GM23248 (cell line): Measurements from ENCODE around the gene BARHL1. TPM values are rescaled to one million over a fixed set of nuclear protein-coding genes. Genes with fewer than 3 reads are reported as not detected.

Source experiments
- DNase-seq: peaks from one replicate; pipeline ENCODE4 v3.0.0-alpha.2; 2015
- H2AFZ ChIP-seq: fragments of 200-600 bp; sonication (generic); 2 replicates; pipeline ENCODE4 v1.6.1; 2016; ENCODE audit warnings: antibody characterized with exemption
- H3F3A ChIP-seq: fragments of 200-600 bp; sonication (generic); 2 replicates; pipeline ENCODE4 v1.6.1; 2016; ENCODE audit warnings: mild to moderate bottlenecking, antibody characterized with exemption, mixed run types; ENCODE audit not compliant: insufficient read depth
- H3K27ac ChIP-seq: fragments of 200-600 bp; sonication (generic); 2 replicates; pipeline ENCODE4 v1.5.1; 2016; ENCODE audit warnings: mild to moderate bottlenecking
- H3K27me3 ChIP-seq: fragments of 200-600 bp; sonication (generic); replicated peaks from 2 replicates; pipeline ENCODE4 v1.6.1; 2016; ENCODE audit warnings: mild to moderate bottlenecking; ENCODE audit not compliant: insufficient read depth
- H3K36me3 ChIP-seq: fragments of 200-600 bp; sonication (generic); 2 replicates; pipeline ENCODE4 v1.6.1; 2016; ENCODE audit warnings: low read depth, mild to moderate bottlenecking
- H3K4me1 ChIP-seq: fragments of 200-600 bp; sonication (generic); 2 replicates; pipeline ENCODE4 v1.6.1; 2016; ENCODE audit warnings: mild to moderate bottlenecking; ENCODE audit not compliant: insufficient read depth
- H3K4me2 ChIP-seq: fragments of 200-600 bp; sonication (generic); one replicate; pipeline ENCODE4 v1.6.1; 2016; ENCODE audit warnings: mild to moderate bottlenecking; ENCODE audit not compliant: unreplicated experiment
- H3K4me3 ChIP-seq: fragments of 200-600 bp; sonication (generic); 2 replicates; pipeline ENCODE4 v1.5.1; 2016; ENCODE audit warnings: mild to moderate bottlenecking
- H3K79me2 ChIP-seq: fragments of 200-600 bp; sonication (generic); 2 replicates; pipeline ENCODE4 v1.6.1; 2016; ENCODE audit warnings: mild to moderate bottlenecking; ENCODE audit not compliant: insufficient read depth
- H3K9ac ChIP-seq: fragments of 200-600 bp; sonication (generic); 2 replicates; pipeline ENCODE4 v1.6.1; 2016; ENCODE audit warnings: mild to moderate bottlenecking
- H3K9me2 ChIP-seq: fragments of 200-600 bp; sonication (generic); 2 replicates; pipeline ENCODE4 v1.6.1; 2016; ENCODE audit warnings: mixed run types, mild to moderate bottlenecking, moderate library complexity; ENCODE audit not compliant: insufficient read depth
- H3K9me3 ChIP-seq: fragments of 200-600 bp; sonication (generic); one replicate; pipeline ENCODE4 v1.6.1; 2017; ENCODE audit warnings: low read depth
- H4K20me1 ChIP-seq: fragments of 200-600 bp; sonication (generic); 2 replicates; pipeline ENCODE4 v1.6.0; 2016; ENCODE audit not compliant: insufficient read depth
- EZH2 ChIP-seq: fragments of 200-600 bp; sonication (generic); IDR thresholded peaks from 2 replicates; pipeline ENCODE4 v1.6.1; 2018; ENCODE audit warnings: antibody characterized with exemption, mild to moderate bottlenecking; ENCODE audit not compliant: insufficient read depth, poor library complexity, severe bottlenecking
- EZH2phosphoT487 ChIP-seq: fragments of 200-600 bp; sonication (generic); IDR thresholded peaks from 2 replicates; pipeline ENCODE4 v1.6.1; 2018; ENCODE audit warnings: antibody characterized with exemption, moderate library complexity, mild to moderate bottlenecking, low read depth; ENCODE audit not compliant: insufficient read depth
- WGBS, 2 experiments: methylation state at CpG; one replicate each; pipeline ENCODE4 v1.1.6; 2015 to 2017; ENCODE audit warnings: low lambda C conversion rate in 2 of 2, low coverage in 1 of 2; ENCODE audit errors: missing lambda C conversion rate in 2 of 2; 5-methylcytosine and 5-hydroxymethylcytosine counted together
- in situ Hi-C: fragments of 300-500 bp; cut with MboI; formaldehyde crosslinking; loops from 2 replicates; pipeline ENCODE4 v1.15.0; 2020
- polyA plus RNA-seq: library from polyadenylated mRNA; unstranded; fragments of >200 nt; fragmentation: Nextera tagmentation; extraction: Ambion mirVana; gene quantifications from 2 replicates; pipeline ENCODE4 v1.2.1, GENCODE V29; 2016
- total RNA-seq: library from RNA; depleted of rRNA; stranded (reverse); fragments of >200 nt; shearing (Covaris generic); gene quantifications from 2 replicates; pipeline ENCODE4 v1.2.3, GENCODE V29; 2014

BARHL1 gene
- total and polyA plus RNA-seq, 2 experiments from 2014 or later = not detected

GRCh38 chr9:132605387-132605786 is 23.0 kb downstream of the BARHL1 start:
- Histone ChIP-seq H2AFZ (no peak overlapping the region), H3K27me3 (no peaks in the 10 kb centered on the region), H3K27ac (no peak overlapping the region), H3K36me3 (peaks cover 11% of the 10 kb centered on the region; the same call in 1 of the 2 replicates), H3K9me2 (no peaks in the 10 kb centered on the region), H3K4me3 (no peak overlapping the region), H3K9ac (no peak overlapping the region), H3K4me2 (no peak overlapping the region), H3K9me3 (no peaks in the 10 kb centered on the region), H3K79me2 (no peaks in the 10 kb centered on the region), H4K20me1 (no peaks in the 10 kb centered on the region), H3F3A (peaks cover 14% of the 10 kb centered on the region), H3K4me1 (peaks cover 8% of the 10 kb centered on the region; the same call in 1 of the 2 replicates)
- WGBS, 2 experiments = 94 to 96% methylated on average over 6 of the region's 6 CpGs
- DNase-seq = no peak
- in situ Hi-C loops = no loop called here
- TF ChIP-seq EZH2phosphoT487 (no peak), EZH2 (no peak)

GRCh38 chr9:132606066-132606465 is 23.7 kb downstream of the BARHL1 start:
- H3K36me3 ChIP-seq = peaks cover 11% of the 10 kb centered on the region; the same call in 1 of the 2 replicates
- H3F3A ChIP-seq = peaks cover 21% of the 10 kb centered on the region
- H3K9me2 ChIP-seq = no peaks in the 10 kb centered on the region
- H2AFZ ChIP-seq = no peak overlapping the region
- no peak overlapping the region for H3K4me3 ChIP-seq
- no peak overlapping the region for H3K27ac ChIP-seq
- no peaks in the 10 kb centered on the region for H4K20me1 ChIP-seq
- no peak for TF ChIP-seq EZH2
- TF ChIP-seq EZH2phosphoT487 = no peak
- no peak for DNase-seq
- no peak overlapping the region for H3K9ac ChIP-seq
- WGBS, 2 experiments = 98% methylated on average over 6 of the region's 6 CpGs
- in situ Hi-C loops = no loop called here
- no peak overlapping the region for H3K4me2 ChIP-seq
- no peaks in the 10 kb centered on the region for H3K9me3 ChIP-seq
- peaks cover 8% of the 10 kb centered on the region; the same call in 1 of the 2 replicates for H3K4me1 ChIP-seq
- H3K79me2 ChIP-seq = no peaks in the 10 kb centered on the region
- H3K27me3 ChIP-seq = no peaks in the 10 kb centered on the region

- peaks cover 15% of the 10 kb centered on the region; the same call in 1 of the 2 replicates for H3K36me3 ChIP-seq
- H3K9ac ChIP-seq = no peak overlapping the region
- 95 to 98% methylated on average over 9 of the region's 9 CpGs for WGBS, 2 experiments
- peaks cover 8% of the 10 kb centered on the region; the same call in 1 of the 2 replicates for H3K4me1 ChIP-seq
- no peaks in the 10 kb centered on the region for H3K9me2 ChIP-seq
- peak overlapping the region; percentile 66 for H3K27ac ChIP-seq
- TF ChIP-seq EZH2phosphoT487 (no peak), EZH2 (no peak)
- in situ Hi-C loops = no loop called here
- H4K20me1 ChIP-seq = no peaks in the 10 kb centered on the region
- H3K4me2 ChIP-seq = no peak overlapping the region
- H2AFZ ChIP-seq = no peak overlapping the region
- H3K9me3 ChIP-seq = no peaks in the 10 kb centered on the region
- H3K79me2 ChIP-seq = no peaks in the 10 kb centered on the region
- H3F3A ChIP-seq = peaks cover 22% of the 10 kb centered on the region
- no peak overlapping the region for H3K4me3 ChIP-seq
- no peaks in the 10 kb centered on the region for H3K27me3 ChIP-seq
- DNase-seq = no peak
These were observed 26.8 kb downstream of the BARHL1 start for GRCh38 chr9:132609184-132609583.

- H3K4me1 ChIP-seq = peaks cover 8% of the 10 kb centered on the region; the same call in 1 of the 2 replicates
- peak overlapping the region; percentile 32; the same call in 1 of the 2 replicates for H3K9ac ChIP-seq
- H3F3A ChIP-seq = peaks cover 22% of the 10 kb centered on the region
- H3K9me3 ChIP-seq = no peaks in the 10 kb centered on the region
- TF ChIP-seq EZH2 (no peak), EZH2phosphoT487 (no peak)
- no peaks in the 10 kb centered on the region for H3K9me2 ChIP-seq
- H3K4me3 ChIP-seq = no peak overlapping the region
- peak; percentile 96 for DNase-seq
- H4K20me1 ChIP-seq = no peaks in the 10 kb centered on the region
- H3K27me3 ChIP-seq = no peaks in the 10 kb centered on the region
- no peak overlapping the region for H3K4me2 ChIP-seq
- H3K79me2 ChIP-seq = no peaks in the 10 kb centered on the region
- H2AFZ ChIP-seq = no peak overlapping the region
- in situ Hi-C loops = no loop called here
- peaks cover 16% of the 10 kb centered on the region; the same call in 1 of the 2 replicates for H3K36me3 ChIP-seq
- 17 to 26% methylated on average over 7 of the region's 7 CpGs for WGBS, 2 experiments
- H3K27ac ChIP-seq = peak overlapping the region; percentile 70
These were observed 27.4 kb downstream of the BARHL1 start for GRCh38 chr9:132609829-132610228.
